B cell (primary cell): ENCODE measurements around the gene BRDT.

Experiments
- CTCF ChIP-seq: fragments of 200-600 bp; IDR thresholded peaks from one replicate; pipeline ENCODE4 v1.8.0; 2022; ENCODE audit warnings: antibody characterized with exemption, mild to moderate bottlenecking
- EZH2 ChIP-seq: IDR thresholded peaks from 2 replicates; pipeline ENCODE4 v1.6.1; 2012; ENCODE audit warnings: borderline replicate concordance, low read depth, mild to moderate bottlenecking, moderate library complexity, low read length; ENCODE audit not compliant: insufficient read depth, poor library complexity, severe bottlenecking

- TF ChIP-seq CTCF (no peak), EZH2 (no peak)
These were observed 33.2 kb upstream of the BRDT start for GRCh38 chr1:91916046-91916445.
